ENCODE data around the gene RRM2. TPM values are rescaled to one million over a fixed set of nuclear protein-coding genes. Genes with fewer than 3 reads are reported as not detected.
"Not testable (repeated sequence)": the region's sequence is repeated elsewhere in the genome, so short reads cannot be mapped to it uniquely, and the experiment has no call there.

The RRM2 gene
- total and polyA plus RNA-seq, 8 donors: 24.9 to 85.8 (median 45.3) TPM

DNA sequence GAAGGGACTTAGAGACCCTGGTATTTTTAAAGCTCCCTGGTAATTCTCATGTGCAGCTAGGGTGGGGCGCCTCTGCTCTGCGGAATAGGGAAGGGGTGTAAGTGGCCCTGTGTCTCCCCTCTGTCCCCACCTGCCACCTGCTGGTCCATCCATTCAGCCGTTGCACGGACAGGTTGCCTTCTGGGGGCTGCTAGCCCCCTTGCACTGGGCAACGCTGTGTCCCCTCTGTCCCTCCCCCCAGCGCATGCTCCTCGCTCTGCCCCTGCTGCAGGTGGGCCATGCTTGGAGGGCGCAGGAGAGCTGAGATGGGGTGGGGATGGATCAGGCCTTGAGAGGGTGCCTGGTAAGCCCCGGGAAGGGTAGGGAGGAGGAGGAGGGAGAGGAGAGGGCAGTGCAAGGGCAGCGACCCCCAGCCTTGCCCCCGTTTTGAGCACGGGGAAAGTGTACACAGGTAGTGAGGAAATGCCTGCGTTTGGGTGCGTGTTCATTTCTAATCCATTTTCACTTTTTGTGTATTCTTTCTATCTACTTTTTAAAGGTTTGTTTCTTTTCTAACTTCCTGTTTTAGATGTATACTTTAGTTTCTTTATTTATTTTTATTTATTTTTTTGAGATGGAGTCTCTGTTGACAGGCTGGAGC lies 23.9 kb downstream of the RRM2 start:
- Histone ChIP-seq H3K4me1 (no peaks in the 10 kb centered on the region), H3K4me3 (no peak overlapping the region), H3K27me3 (no peaks in the 10 kb centered on the region), H3K9me3 (no peaks in the 10 kb centered on the region), H3K27ac (no peak overlapping the region), H3K36me3 (peaks cover 0 to 8% of the 10 kb centered on the region in 2 donors)
- intact Hi-C loops (cut with DNase I): no loop called here
- TF ChIP-seq, protein P1, sequence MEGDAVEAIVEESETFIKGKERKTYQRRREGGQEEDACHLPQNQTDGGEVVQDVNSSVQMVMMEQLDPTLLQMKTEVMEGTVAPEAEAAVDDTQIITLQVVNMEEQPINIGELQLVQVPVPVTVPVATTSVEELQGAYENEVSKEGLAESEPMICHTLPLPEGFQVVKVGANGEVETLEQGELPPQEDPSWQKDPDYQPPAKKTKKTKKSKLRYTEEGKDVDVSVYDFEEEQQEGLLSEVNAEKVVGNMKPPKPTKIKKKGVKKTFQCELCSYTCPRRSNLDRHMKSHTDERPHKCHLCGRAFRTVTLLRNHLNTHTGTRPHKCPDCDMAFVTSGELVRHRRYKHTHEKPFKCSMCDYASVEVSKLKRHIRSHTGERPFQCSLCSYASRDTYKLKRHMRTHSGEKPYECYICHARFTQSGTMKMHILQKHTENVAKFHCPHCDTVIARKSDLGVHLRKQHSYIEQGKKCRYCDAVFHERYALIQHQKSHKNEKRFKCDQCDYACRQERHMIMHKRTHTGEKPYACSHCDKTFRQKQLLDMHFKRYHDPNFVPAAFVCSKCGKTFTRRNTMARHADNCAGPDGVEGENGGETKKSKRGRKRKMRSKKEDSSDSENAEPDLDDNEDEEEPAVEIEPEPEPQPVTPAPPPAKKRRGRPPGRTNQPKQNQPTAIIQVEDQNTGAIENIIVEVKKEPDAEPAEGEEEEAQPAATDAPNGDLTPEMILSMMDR (IDR thresholded peaks at IDR 0.05): no peak
- ATAC-seq (no peak), DNase-seq (no peak)

DNA sequence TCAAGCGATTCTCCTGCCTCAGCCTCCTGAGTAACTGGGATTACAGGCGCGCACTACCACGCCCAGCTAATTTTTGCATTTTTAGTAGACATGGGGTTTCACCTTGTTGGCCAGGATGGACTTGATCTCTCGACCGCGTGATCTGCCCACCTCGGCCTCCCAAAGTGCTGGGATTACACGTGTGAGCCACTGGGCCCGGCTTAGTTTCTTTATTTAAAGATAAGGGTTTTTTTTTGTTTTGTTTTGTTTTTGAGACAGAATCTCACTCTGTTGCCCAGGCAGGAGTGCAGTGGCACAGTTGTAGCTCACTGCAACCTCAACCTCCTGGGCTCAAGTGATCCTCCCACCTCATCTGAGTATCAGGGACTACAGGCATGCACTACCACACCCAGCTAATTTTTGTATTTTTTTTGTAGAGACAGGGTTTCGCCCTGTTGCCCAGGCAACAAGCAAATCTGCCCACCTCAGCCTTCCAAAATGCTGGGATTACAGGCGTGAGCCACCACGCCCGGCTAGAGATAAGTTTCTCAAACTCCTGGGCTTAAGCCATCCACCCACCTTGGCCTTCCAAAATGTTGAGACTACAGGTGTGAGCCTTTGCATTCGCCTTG lies 24.6 kb downstream of the RRM2 start:
- H3K36me3 ChIP-seq; intact Hi-C loops (cut with DNase I); DNase-seq; H3K4me1 ChIP-seq; H3K4me3 ChIP-seq; ATAC-seq; H3K9me3 ChIP-seq; H3K27me3 ChIP-seq; H3K27ac ChIP-seq: not testable (repeated sequence)

DNA sequence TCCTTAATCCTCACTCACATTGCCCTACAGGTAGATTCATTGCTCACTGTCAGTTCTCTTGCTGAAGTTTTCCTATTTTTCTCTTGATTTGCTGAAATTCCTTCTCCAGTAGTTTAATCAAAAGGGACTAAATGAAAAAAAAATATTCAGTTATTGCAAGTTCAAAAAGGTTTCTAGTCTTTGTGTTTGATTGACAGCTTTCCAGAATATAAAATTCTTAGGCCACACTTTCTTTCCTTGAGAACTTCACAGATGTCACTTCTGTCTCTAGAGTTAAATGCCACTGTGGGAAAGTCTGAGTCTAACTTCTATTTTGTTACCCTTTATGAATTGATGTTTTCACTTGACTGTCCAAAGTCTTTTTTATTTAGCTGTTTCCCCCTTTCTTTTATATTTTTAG lies 25.7 kb downstream of the RRM2 start:
- no peak overlapping the region for H3K27ac ChIP-seq
- no peak for ATAC-seq
- no peaks in the 10 kb centered on the region for H3K27me3 ChIP-seq
- DNase-seq: no peak
- H3K36me3 ChIP-seq: peaks cover 0 to 8% of the 10 kb centered on the region in 2 donors
- intact Hi-C loops (cut with DNase I): no loop called here
- H3K4me3 ChIP-seq: no peak overlapping the region
- no peaks in the 10 kb centered on the region for H3K4me1 ChIP-seq
- TF ChIP-seq, protein P1 (IDR thresholded peaks at IDR 0.05): no peak
- no peaks in the 10 kb centered on the region for H3K9me3 ChIP-seq

DNA sequence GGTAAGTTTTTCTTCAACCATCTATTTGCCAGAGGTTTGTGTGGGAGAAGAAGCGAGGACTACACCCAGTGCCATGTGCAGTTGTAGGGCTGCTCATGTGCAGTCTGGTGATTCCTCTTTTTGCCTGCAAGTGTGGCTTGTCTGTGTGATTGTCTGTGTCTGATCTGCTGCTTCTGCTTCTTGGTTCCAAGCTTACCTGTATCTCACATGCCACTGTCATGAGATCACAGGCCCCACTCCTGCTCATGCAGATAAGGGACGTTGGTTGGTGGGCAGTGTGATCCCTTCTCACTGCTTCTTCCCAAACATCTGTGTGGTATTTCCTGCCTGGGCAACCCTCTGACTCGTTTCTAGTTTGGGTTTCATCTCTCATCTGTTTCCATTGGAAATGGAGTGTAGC lies 27.1 kb downstream of the RRM2 start:
- Histone ChIP-seq H3K4me1 (no peaks in the 10 kb centered on the region), H3K27me3 (no peaks in the 10 kb centered on the region), H3K27ac (no peak overlapping the region), H3K4me3 (no peak overlapping the region), H3K36me3 (peaks cover 0 to 2% of the 10 kb centered on the region in 2 donors), H3K9me3 (no peaks in the 10 kb centered on the region)
- intact Hi-C loops (cut with DNase I): no loop called here
- DNase-seq (no peak), ATAC-seq (no peak)
- TF ChIP-seq, protein P1 (IDR thresholded peaks at IDR 0.05): no peak

DNA sequence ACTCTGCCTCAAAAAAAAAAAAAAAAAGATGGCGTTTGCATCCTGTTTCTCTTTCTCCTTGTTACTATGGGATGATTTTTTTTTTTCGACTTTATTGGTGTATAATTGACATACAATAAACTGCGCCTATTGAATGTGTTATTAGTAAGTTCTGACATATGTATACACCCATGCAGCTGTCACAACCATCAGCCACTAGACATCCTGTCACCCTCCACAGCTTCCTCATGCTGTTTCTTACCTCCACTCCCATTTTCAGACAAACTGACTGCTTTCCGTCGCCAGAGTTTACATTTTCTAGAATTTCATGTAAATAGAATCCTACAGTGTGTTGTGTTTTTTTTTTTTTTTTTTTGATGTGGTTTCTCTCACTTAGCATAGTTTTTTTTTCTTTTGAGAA lies 27.9 kb downstream of the RRM2 start:
- Histone ChIP-seq H3K9me3 (no peaks in the 10 kb centered on the region), H3K36me3 (no peaks in the 10 kb centered on the region), H3K27me3 (no peaks in the 10 kb centered on the region), H3K27ac (no peak overlapping the region), H3K4me1 (no peaks in the 10 kb centered on the region), H3K4me3 (no peak overlapping the region)
- intact Hi-C loops (cut with DNase I): no loop called here
- DNase-seq: no peak
- TF ChIP-seq, protein P1 (IDR thresholded peaks at IDR 0.05): no peak
- no peak for ATAC-seq

DNA sequence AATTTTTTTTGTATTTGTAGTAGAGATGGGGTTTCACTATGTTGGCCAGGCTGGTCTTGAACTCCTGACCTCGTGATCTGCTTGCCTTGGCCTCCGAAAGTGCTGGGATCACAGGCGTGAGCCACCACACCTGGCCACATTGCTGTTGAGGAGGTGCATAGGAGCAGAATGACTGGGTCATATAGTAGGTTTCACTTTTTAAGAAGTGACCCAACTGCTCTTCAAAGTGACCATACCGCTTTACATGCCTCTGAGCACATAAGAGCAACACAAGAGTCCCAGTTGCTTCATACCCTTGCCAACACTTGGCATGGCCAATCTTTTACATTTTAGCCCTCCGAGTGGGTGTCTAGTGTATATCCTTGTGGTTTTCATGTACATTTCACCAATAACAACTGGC lies 28.9 kb downstream of the RRM2 start:
- intact Hi-C loops (cut with DNase I): no loop called here
- H3K4me1 ChIP-seq: no peaks in the 10 kb centered on the region
- no peak overlapping the region for H3K27ac ChIP-seq
- no peaks in the 10 kb centered on the region for H3K9me3 ChIP-seq
- H3K36me3 ChIP-seq: no peaks in the 10 kb centered on the region
- TF ChIP-seq, protein P1 (IDR thresholded peaks at IDR 0.05): no peak
- DNase-seq: no peak
- H3K4me3 ChIP-seq: no peak overlapping the region
- ATAC-seq: peak; percentile 80
- no peaks in the 10 kb centered on the region for H3K27me3 ChIP-seq
